Activated T-cell treated with anti-CD3 and anti-CD28 coated beads for 1 hour (primary cell): ENCODE measurements around the gene CYLD.

ENCODE experiments used
- DNase-seq: peaks from one replicate; pipeline ENCODE4 v3.0.0-alpha.2; 2020; ENCODE audit warnings: low read depth

CYLD gene

GRCh38 chr16:50819706-50820105 is 77.8 kb downstream of the CYLD start:
- DNase-seq: no peak

- DNase-seq: no peak
Measured at GRCh38 chr16:50820225-50820624, 78.3 kb downstream of the CYLD start.

- DNase-seq: no peak
Measured at GRCh38 chr16:50821586-50821985, 79.7 kb downstream of the CYLD start.

- DNase-seq: no peak
Measured at GRCh38 chr16:50822671-50823070, 80.8 kb downstream of the CYLD start.

- no peak for DNase-seq
Measured at GRCh38 chr16:50826797-50827316, 85.0 kb downstream of the CYLD start.

GRCh38 chr16:50828164-50828702 is 86.3 kb downstream of the CYLD start:
- no peak for DNase-seq

- no peak for DNase-seq
Measured at GRCh38 chr16:50830698-50831097, 88.8 kb downstream of the CYLD start.

GRCh38 chr16:50831751-50832150 is 89.9 kb downstream of the CYLD start:
- DNase-seq: no peak

- DNase-seq: no peak
Measured at GRCh38 chr16:50833929-50834328, 92.0 kb downstream of the CYLD start.

- DNase-seq: no peak
Measured at GRCh38 chr16:50834701-50835100, 92.8 kb downstream of the CYLD start.

- no peak for DNase-seq
Measured at GRCh38 chr16:50835358-50836060, 93.6 kb downstream of the CYLD start.

- DNase-seq: no peak
Measured at GRCh38 chr16:50836121-50836621, 94.3 kb downstream of the CYLD start.

GRCh38 chr16:50837324-50837723 is 95.4 kb downstream of the CYLD start:
- no peak for DNase-seq

- DNase-seq: no peak
Measured at GRCh38 chr16:50838165-50838564, 96.3 kb downstream of the CYLD start.

- DNase-seq: no peak
Measured at GRCh38 chr16:50838885-50839284, 97.0 kb downstream of the CYLD start.

- DNase-seq: no peak
Measured at GRCh38 chr16:50839356-50839755, 97.5 kb downstream of the CYLD start.

GRCh38 chr16:50839920-50840729 is 98.2 kb downstream of the CYLD start:
- no peak for DNase-seq

- peak; percentile 22 for DNase-seq
Measured at GRCh38 chr16:50841081-50841886, 99.4 kb downstream of the CYLD start.

GRCh38 chr16:50842013-50842505 is 100.2 kb downstream of the CYLD start:
- DNase-seq: no peak

- no peak for DNase-seq
Measured at GRCh38 chr16:50842589-50842988, 100.7 kb downstream of the CYLD start.

- no peak for DNase-seq
Measured at GRCh38 chr16:50844840-50845239, 103.0 kb downstream of the CYLD start.

GRCh38 chr16:50845296-50845695 is 103.4 kb downstream of the CYLD start:
- DNase-seq: no peak
